ENCODE data around the gene TTN.

Gene TTN

DNA sequence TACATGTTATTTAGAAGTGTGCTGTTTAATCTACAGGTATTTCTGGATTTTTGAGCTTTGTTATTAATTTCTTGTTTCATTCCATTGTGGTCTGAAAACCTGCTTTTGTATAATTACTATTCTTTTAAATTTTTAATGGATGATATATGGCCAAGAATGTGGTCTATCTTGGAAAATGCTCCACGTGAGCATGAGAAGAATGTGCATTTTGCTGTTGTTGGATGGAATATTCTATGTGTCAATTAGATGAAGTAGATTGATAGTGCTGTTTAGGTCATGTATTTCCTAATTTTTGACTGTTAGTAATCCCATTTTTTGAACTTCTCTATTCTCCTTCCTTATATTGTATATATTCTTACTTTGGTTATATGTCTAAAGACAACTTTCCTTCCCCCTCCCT lies 19.9 kb upstream of the TTN start:
- TF ChIP-seq EZH2phosphoT487 (IDR thresholded peaks at IDR 0.05; ENCODE audit: low read depth): no peak
- TF ChIP-seq, protein P1, sequence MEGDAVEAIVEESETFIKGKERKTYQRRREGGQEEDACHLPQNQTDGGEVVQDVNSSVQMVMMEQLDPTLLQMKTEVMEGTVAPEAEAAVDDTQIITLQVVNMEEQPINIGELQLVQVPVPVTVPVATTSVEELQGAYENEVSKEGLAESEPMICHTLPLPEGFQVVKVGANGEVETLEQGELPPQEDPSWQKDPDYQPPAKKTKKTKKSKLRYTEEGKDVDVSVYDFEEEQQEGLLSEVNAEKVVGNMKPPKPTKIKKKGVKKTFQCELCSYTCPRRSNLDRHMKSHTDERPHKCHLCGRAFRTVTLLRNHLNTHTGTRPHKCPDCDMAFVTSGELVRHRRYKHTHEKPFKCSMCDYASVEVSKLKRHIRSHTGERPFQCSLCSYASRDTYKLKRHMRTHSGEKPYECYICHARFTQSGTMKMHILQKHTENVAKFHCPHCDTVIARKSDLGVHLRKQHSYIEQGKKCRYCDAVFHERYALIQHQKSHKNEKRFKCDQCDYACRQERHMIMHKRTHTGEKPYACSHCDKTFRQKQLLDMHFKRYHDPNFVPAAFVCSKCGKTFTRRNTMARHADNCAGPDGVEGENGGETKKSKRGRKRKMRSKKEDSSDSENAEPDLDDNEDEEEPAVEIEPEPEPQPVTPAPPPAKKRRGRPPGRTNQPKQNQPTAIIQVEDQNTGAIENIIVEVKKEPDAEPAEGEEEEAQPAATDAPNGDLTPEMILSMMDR (IDR thresholded peaks at IDR 0.05; ENCODE audit: low read depth, low read length): no peak
- no peaks in the 10 kb centered on the region for H3K9me3 ChIP-seq (ENCODE audit: insufficient read depth, low read length)

DNA sequence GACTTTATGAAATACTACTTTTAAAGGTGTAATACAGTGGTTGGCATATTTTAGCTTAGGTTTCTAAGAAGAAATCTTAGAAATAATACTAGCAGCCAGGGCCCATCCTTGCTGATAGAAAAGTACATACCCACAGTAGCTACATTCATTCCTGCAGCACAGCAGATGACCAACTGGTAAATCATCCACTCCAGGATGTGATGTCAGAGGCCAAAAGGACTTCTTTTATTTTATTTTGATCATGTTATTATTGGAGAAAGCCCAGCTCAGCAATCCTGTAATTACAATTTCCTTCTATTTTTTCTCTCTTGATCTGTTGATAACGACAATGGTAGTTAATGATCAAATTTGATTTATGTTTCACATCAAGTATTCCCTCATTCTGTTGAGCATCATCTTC lies 18.0 kb upstream of the TTN start:
- Histone ChIP-seq H3K4me2 (ENCODE audit: low read length) (no peak overlapping the region), H3K27me3 (ENCODE audit: low read depth, low read length) (no peaks in the 10 kb centered on the region)
- TF ChIP-seq EZH2phosphoT487 (IDR thresholded peaks at IDR 0.05; ENCODE audit: low read depth): no peak
- TF ChIP-seq, protein P1 (IDR thresholded peaks at IDR 0.05; ENCODE audit: low read depth, low read length): no peak

More for the DNA sequence above, 19.9 kb upstream of the TTN start:
- no peak overlapping the region for H3K4me2 ChIP-seq (ENCODE audit: low read length)
- H3K79me2 ChIP-seq (ENCODE audit: low read length): no peaks in the 10 kb centered on the region
- no peaks in the 10 kb centered on the region for H4K20me1 ChIP-seq (ENCODE audit: insufficient read depth, low read length)
- H3K9ac ChIP-seq (ENCODE audit: low read length): no peak overlapping the region
- no peak overlapping the region for H2AFZ ChIP-seq (ENCODE audit: low read depth, low read length)
- no peaks in the 10 kb centered on the region for H3K4me1 ChIP-seq (ENCODE audit: low read length)
- no peaks in the 10 kb centered on the region for H3K36me3 ChIP-seq (replicated peaks; ENCODE audit: low read depth, low read length)
- H3K27ac ChIP-seq (ENCODE audit: low read length): no peak overlapping the region
- no peaks in the 10 kb centered on the region for H3K27me3 ChIP-seq (ENCODE audit: low read depth, low read length)
- H3K4me3 ChIP-seq (ENCODE audit: low read length): no peak overlapping the region

DNA sequence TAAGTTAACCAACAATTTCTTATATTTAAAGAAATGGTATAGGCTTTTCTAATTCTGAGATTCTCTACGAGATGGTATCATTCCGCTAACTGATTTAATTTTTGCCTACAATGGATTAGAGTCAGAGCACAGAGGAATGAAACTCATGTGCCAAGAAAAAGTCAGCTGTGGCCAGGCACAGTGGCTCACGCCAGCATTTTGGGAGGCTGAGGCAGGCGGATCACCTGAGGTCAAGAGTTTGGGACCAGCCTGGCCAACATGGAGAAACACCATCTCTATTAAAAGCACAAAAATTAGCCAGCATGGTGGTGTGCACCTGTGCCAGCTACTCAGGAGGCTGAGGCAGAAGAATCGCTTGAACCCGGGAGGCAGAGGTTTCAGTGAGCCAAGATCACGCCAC lies 17.0 kb upstream of the TTN start:
- Histone ChIP-seq H3K4me1 (ENCODE audit: low read length) (peaks cover 6% of the 10 kb centered on the region), H3K79me2 (ENCODE audit: low read length) (no peaks in the 10 kb centered on the region), H3K9me3 (ENCODE audit: insufficient read depth, low read length) (no peaks in the 10 kb centered on the region), H3K4me2 (ENCODE audit: low read length) (no peak overlapping the region), H3K4me3 (ENCODE audit: low read length) (no peak overlapping the region), H4K20me1 (ENCODE audit: insufficient read depth, low read length) (no peaks in the 10 kb centered on the region), H3K36me3 (replicated peaks; ENCODE audit: low read depth, low read length) (no peaks in the 10 kb centered on the region), H3K27ac (ENCODE audit: low read length) (no peak overlapping the region), H3K9ac (ENCODE audit: low read length) (no peak overlapping the region), H3K27me3 (ENCODE audit: low read depth, low read length) (no peaks in the 10 kb centered on the region), H2AFZ (ENCODE audit: low read depth, low read length) (no peak overlapping the region)
- TF ChIP-seq EZH2phosphoT487 (IDR thresholded peaks at IDR 0.05; ENCODE audit: low read depth): no peak
- TF ChIP-seq, protein P1 (IDR thresholded peaks at IDR 0.05; ENCODE audit: low read depth, low read length): no peak

More for the DNA sequence above, 18.0 kb upstream of the TTN start:
- Histone ChIP-seq H3K36me3 (replicated peaks; ENCODE audit: low read depth, low read length) (no peaks in the 10 kb centered on the region), H3K9ac (ENCODE audit: low read length) (no peak overlapping the region), H3K79me2 (ENCODE audit: low read length) (no peaks in the 10 kb centered on the region), H4K20me1 (ENCODE audit: insufficient read depth, low read length) (no peaks in the 10 kb centered on the region), H3K9me3 (ENCODE audit: insufficient read depth, low read length) (no peaks in the 10 kb centered on the region), H3K27ac (ENCODE audit: low read length) (no peak overlapping the region), H2AFZ (ENCODE audit: low read depth, low read length) (no peak overlapping the region), H3K4me1 (ENCODE audit: low read length) (peaks cover 2% of the 10 kb centered on the region), H3K4me3 (ENCODE audit: low read length) (no peak overlapping the region)

DNA sequence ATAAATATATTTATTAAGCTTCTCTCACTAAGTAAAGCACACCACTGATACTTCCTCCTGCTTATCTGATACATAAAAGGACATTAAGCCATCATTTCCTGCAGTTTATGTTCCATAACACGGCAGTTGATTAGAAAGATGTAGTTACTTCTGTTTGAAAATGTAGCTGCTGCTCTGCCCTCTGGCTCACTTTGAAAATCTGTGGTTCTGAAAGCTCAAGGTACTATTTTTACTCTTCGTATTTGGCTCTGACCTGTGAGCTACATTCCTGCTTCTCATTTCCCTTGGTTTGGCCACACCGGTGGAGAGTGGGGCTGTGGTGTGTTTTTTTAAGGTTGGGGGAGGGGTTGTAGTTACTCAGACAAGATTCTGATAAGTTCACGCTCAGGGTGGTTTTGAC lies 12.8 kb upstream of the TTN start:
- H4K20me1 ChIP-seq (ENCODE audit: insufficient read depth, low read length): no peaks in the 10 kb centered on the region
- H3K36me3 ChIP-seq (replicated peaks; ENCODE audit: low read depth, low read length): no peaks in the 10 kb centered on the region
- TF ChIP-seq EZH2phosphoT487 (IDR thresholded peaks at IDR 0.05; ENCODE audit: low read depth): no peak
- TF ChIP-seq, protein P1 (IDR thresholded peaks at IDR 0.05; ENCODE audit: low read depth, low read length): no peak
- H3K27ac ChIP-seq (ENCODE audit: low read length): no peak overlapping the region
- H3K79me2 ChIP-seq (ENCODE audit: low read length): no peaks in the 10 kb centered on the region
- no peaks in the 10 kb centered on the region for H3K27me3 ChIP-seq (ENCODE audit: low read depth, low read length)
- no peaks in the 10 kb centered on the region for H3K9me3 ChIP-seq (ENCODE audit: insufficient read depth, low read length)
- no peak overlapping the region for H3K9ac ChIP-seq (ENCODE audit: low read length)
- H3K4me1 ChIP-seq (ENCODE audit: low read length): peaks cover 6% of the 10 kb centered on the region
- H2AFZ ChIP-seq (ENCODE audit: low read depth, low read length): peak overlapping the region; percentile 30; the same call in 1 of the 2 replicates
- H3K4me2 ChIP-seq (ENCODE audit: low read length): peak overlapping the region; percentile 42
- H3K4me3 ChIP-seq (ENCODE audit: low read length): peak overlapping the region; percentile 30

All from OCI-LY3 (cell line).